ENCODE measurements around the gene CHPF2.
A peak's percentile ranks its signal among the peaks of the same experiment; 100 is the strongest.

CHPF2 gene

GRCh38 chr7:151232917-151233701 is 826 bp downstream of the CHPF2 start:
- FAIRE-seq (no peak), DNase-seq (ENCODE audit: insufficient read length, low spot score) (peak; percentile 96)
- peak; percentile 85 for TF ChIP-seq POLR2A (IDR thresholded peaks at IDR 0.05; ENCODE audit: low read depth, low read length)

GRCh38 chr7:151233804-151234203 is 1.5 kb downstream of the CHPF2 start:
- FAIRE-seq (no peak), DNase-seq (ENCODE audit: insufficient read length, low spot score) (no peak)
- no peak for TF ChIP-seq POLR2A (IDR thresholded peaks at IDR 0.05; ENCODE audit: low read depth, low read length)

- no peak for DNase-seq (ENCODE audit: insufficient read length, low spot score)
- FAIRE-seq: no peak
- no peak for TF ChIP-seq POLR2A (IDR thresholded peaks at IDR 0.05; ENCODE audit: low read depth, low read length)
Measured at GRCh38 chr7:151235091-151235787, 3.0 kb downstream of the CHPF2 start.

- DNase-seq (ENCODE audit: insufficient read length, low spot score) (no peak), FAIRE-seq (no peak)
- no peak for TF ChIP-seq POLR2A (IDR thresholded peaks at IDR 0.05; ENCODE audit: low read depth, low read length)
Measured at GRCh38 chr7:151236406-151236805, 4.1 kb downstream of the CHPF2 start.

- FAIRE-seq: no peak
- no peak for TF ChIP-seq POLR2A (IDR thresholded peaks at IDR 0.05; ENCODE audit: low read depth, low read length)
- no peak for DNase-seq (ENCODE audit: insufficient read length, low spot score)
Measured at GRCh38 chr7:151237244-151238189, 5.2 kb downstream of the CHPF2 start.

- no peak for DNase-seq (ENCODE audit: insufficient read length, low spot score)
- no peak for FAIRE-seq
- TF ChIP-seq POLR2A (IDR thresholded peaks at IDR 0.05; ENCODE audit: low read depth, low read length): no peak
Measured at GRCh38 chr7:151238190-151238810, 6.0 kb downstream of the CHPF2 start.

- DNase-seq (ENCODE audit: insufficient read length, low spot score) (no peak), FAIRE-seq (no peak)
- TF ChIP-seq POLR2A (IDR thresholded peaks at IDR 0.05; ENCODE audit: low read depth, low read length): no peak
Measured at GRCh38 chr7:151238924-151239836, 6.9 kb downstream of the CHPF2 start.

GRCh38 chr7:151239837-151240459 is 7.7 kb downstream of the CHPF2 start:
- DNase-seq (ENCODE audit: insufficient read length, low spot score) (no peak), FAIRE-seq (no peak)
- TF ChIP-seq POLR2A (IDR thresholded peaks at IDR 0.05; ENCODE audit: low read depth, low read length): no peak

GRCh38 chr7:151240536-151240935 is 8.3 kb downstream of the CHPF2 start:
- FAIRE-seq (no peak), DNase-seq (ENCODE audit: insufficient read length, low spot score) (no peak)
- TF ChIP-seq POLR2A (IDR thresholded peaks at IDR 0.05; ENCODE audit: low read depth, low read length): no peak

- DNase-seq (ENCODE audit: insufficient read length, low spot score) (no peak), FAIRE-seq (no peak)
- TF ChIP-seq POLR2A (IDR thresholded peaks at IDR 0.05; ENCODE audit: low read depth, low read length): no peak
Measured at GRCh38 chr7:151240942-151241754, 8.9 kb downstream of the CHPF2 start.

- DNase-seq (ENCODE audit: insufficient read length, low spot score): no peak
- FAIRE-seq: no peak
- no peak for TF ChIP-seq POLR2A (IDR thresholded peaks at IDR 0.05; ENCODE audit: low read depth, low read length)
Measured at GRCh38 chr7:151241755-151242096, 9.4 kb downstream of the CHPF2 start.

Data from H54 (cell line).